GM12801 (cell line): ENCODE data around the gene BMP6.

Experiments
- CTCF ChIP-seq: IDR thresholded peaks from one replicate; pipeline ENCODE4 v1.5.1; 2011; ENCODE audit warnings: control low read depth; ENCODE audit not compliant: insufficient read length; ENCODE audit errors: extremely low read depth

Gene BMP6

DNA sequence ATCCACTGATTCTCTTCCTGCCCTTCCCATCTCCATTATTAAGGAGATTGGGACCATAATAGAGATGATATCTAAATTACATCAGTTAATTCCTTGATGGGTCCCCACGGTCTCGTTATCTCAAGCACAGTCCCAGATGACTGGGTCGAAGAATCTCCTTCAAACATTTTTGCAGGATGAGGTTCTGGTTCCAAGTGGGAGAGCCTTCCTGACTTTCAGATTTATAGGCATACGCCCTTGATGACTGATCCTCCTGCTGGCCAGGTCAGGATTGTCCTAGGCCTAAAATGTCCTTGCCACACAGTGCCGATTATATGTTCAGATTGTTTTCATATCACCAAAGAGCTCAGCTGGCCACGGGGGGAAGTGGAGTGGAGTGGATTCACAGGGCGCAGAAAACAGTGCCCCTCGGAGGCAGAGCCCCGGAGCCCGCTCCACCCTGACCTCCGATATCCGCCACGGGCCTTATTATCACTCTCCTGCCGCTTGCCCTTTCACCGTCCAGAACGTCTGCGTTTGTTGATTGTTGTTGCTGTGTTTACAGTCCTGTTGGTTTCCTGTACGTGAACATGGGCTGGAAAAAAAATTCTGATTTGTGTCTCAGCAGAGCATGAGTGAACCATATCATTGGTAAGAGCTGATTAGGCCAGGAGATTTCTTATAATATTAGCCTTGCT, 8.9 kb downstream of the BMP6 start:
- TF ChIP-seq CTCF: no peak

- no peak for TF ChIP-seq CTCF
Observed at GRCh38 chr6:7737106-7737505, 11.2 kb downstream of the BMP6 start.

DNA sequence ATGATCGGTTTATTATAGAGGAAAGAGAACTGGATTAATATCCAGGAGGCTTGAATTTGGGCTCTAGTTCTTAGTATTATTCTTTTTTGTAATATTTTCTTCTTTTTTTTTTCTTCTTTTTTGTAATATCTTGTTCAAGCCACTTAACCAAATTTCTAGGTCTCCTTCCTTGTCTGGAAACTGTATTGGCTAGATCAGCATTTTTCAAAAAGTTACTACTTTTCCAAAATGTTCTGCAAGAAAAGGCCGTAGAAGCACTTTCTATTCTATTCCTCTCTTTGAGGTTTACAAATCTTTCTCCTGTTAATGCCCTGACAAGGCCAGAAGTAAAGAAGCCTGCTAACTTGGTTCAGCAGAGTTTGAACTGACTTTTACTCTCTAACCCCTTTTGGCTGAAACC, 12.0 kb downstream of the BMP6 start:
- no peak for TF ChIP-seq CTCF

DNA sequence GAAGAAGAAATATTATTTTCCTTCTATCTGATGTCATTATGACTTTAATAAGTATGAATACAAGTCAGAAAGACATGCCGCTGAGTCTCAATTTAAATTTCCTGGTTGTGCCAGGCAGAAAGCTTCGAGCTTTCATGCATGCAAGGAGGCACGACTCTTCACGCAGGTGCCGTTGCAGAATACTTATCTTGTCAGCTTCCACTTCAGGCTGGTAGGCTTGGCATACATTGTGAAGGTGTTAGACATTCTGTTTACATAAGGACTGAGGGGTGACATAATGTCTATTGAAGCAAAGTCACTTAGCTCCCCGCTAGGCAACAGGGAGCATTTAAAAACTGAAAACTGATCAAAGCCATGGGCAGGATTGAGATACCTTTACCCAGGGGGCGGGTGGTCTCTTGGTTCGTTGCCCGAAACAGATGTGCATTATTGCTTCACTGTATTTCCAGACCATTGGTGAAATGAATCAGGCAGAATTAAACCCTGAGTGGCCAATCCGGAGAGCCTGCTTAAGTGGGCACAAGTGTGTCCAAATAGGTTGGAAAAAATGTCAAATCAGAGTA, 16.4 kb downstream of the BMP6 start:
- no peak for TF ChIP-seq CTCF

DNA sequence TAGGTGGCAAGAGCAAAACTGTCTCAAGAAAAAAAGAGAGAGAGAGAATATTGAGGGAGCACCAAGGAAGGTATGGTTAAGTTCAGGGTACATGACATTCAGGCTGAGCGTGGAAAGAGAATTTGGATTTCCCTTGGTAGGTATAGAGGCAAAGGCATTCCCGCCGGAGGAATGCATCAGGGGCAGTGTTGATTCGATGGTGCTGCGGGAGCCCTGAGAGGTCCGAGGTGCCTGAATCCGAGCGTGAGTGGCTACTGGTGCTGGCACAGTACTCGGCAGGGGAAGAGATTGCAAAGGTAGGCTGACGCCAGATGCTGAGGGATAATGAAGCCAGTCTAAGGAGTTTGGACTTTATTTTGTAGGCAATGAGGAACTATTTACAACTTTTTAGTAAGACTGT, 20.0 kb downstream of the BMP6 start:
- no peak for TF ChIP-seq CTCF

DNA sequence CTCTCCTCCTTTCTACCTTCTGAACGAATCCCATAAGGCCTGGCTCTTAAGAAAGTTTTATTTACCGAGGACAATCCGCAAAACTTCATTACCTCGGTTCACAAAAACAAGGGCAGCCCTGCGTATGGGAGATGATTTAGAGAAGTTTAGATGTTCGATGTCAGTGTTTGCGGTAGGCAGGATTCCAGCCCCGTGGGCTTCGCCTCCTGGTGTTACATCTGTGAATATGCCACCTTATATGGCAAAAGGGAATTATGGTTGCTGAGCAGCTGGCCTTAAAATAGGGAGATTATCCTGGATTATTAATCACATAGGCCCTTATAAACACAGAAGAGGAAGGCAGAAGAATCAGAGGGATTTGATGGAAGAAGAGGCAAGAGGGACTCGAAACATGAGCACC, 21.1 kb downstream of the BMP6 start:
- TF ChIP-seq CTCF: no peak

DNA sequence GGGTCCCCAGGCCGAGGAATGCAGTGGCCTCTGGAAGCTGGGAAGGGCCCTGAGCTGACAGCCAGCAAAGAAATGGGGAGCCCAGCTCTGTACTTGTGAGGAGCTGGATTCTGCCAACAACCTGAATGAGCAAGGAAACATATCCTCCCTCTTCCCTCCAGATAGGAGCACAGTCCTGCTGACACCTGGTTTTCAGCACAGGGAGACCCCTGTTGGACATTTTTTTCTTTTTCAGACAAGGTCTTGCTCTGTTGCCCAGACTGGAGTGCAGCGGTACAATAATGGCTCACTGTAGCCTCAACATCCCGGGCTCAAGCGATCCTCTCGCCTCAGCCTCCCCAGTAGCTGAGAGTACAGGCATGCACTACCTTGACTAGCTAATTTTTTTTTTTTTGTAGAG, 21.5 kb downstream of the BMP6 start:
- no peak for TF ChIP-seq CTCF
